B cell (primary cell): ENCODE results near the gene RUBCNL. TPM values are rescaled to one million over a fixed set of nuclear protein-coding genes. Genes with fewer than 3 reads are reported as not detected.
A peak's percentile ranks its signal among the peaks of the same experiment; 100 is the strongest.

Source experiments
- ATAC-seq: fragments of 200-7000 bp; cut with Tn5 transposase; one replicate; pipeline ENCODE4 v1.10.0; 2021; ENCODE audit warnings: low read depth, mild to moderate bottlenecking, moderate number of reproducible peaks, moderate library complexity
- CTCF ChIA-PET: fragments of 350-600 bp; sonication (Branson Sonifier 250); formaldehyde crosslinking; loops from one replicate; lab custom pipeline; 2021; ENCODE audit warnings: antibody characterized with exemption, inconsistent platforms; lab: Charles Lee
- POLR2A ChIA-PET: fragments of 350-600 bp; sonication (Branson Sonifier 250); formaldehyde crosslinking; loops from one replicate; lab custom pipeline; 2021; ENCODE audit warnings: antibody characterized with exemption; lab: Charles Lee
- DNase-seq: peaks from one replicate; pipeline ENCODE4 v3.0.0; 2013
- H2AFZ ChIP-seq: 2 replicates; pipeline ENCODE4 v1.6.1; 2012; ENCODE audit warnings: mild to moderate bottlenecking, low read depth, low read length; ENCODE audit not compliant: insufficient read depth, poor library complexity, severe bottlenecking
- H3K27ac ChIP-seq, 2 donors: 1 replicate in 1 of 2; 2 replicates in 1 of 2; pipeline ENCODE4 v1.5.1; 2012 to 2013; ENCODE audit warnings: low read length in 2 of 2, mild to moderate bottlenecking in 2 of 2, moderate library complexity in 1 of 2
- H3K27me3 ChIP-seq, 4 experiments: fragments of 200-600 bp in 1 of 4; sonication (generic) in 1 of 4; replicated peaks in 1 of 4; 1 replicate in 2 of 4; 2 replicates in 2 of 4; pipeline versions ENCODE4 v1.6.1 to v1.7.0; 2013 to 2016; ENCODE audit warnings: low read length in 3 of 4, mild to moderate bottlenecking in 2 of 4, mixed read lengths in 1 of 4, moderate library complexity in 1 of 4; ENCODE audit not compliant: insufficient read depth in 4 of 4, control insufficient read depth in 3 of 4; ENCODE audit errors: control extremely low read depth in 1 of 4
- H3K36me3 ChIP-seq, 2 experiments: replicated peaks in 1 of 2; 1 replicate in 1 of 2; 2 replicates in 1 of 2; pipeline versions ENCODE4 v1.6.1 to v1.7.1; 2013; ENCODE audit warnings: low read length in 1 of 2; ENCODE audit not compliant: insufficient read depth in 2 of 2, control insufficient read depth in 1 of 2; ENCODE audit errors: control extremely low read depth in 1 of 2, extremely low read depth in 1 of 2
- H3K4me1 ChIP-seq, 2 donors: fragments of 200-600 bp in 1 of 2; sonication (generic) in 1 of 2; 1 replicate in 1 of 2; 2 replicates in 1 of 2; pipeline versions ENCODE4 v1.5.1 to v1.6.1; 2013 to 2017; ENCODE audit warnings: low read length in 2 of 2; ENCODE audit not compliant: control insufficient read depth in 2 of 2, insufficient read depth in 2 of 2
- H3K4me2 ChIP-seq: replicated peaks from 2 replicates; pipeline ENCODE3; 2012; ENCODE audit warnings: mild to moderate bottlenecking, low read depth, low read length; ENCODE audit not compliant: poor library complexity, severe bottlenecking
- H3K4me3 ChIP-seq, 5 experiments: fragments of 200-600 bp in 1 of 5; sonication (generic) in 1 of 5; 1 replicate in 3 of 5; 2 replicates in 2 of 5; pipeline versions ENCODE4 v1.5.1 to v1.7.0; 2011 to 2016; ENCODE audit warnings: low read length in 4 of 5, mild to moderate bottlenecking in 4 of 5, low read depth in 2 of 5, control low read depth in 1 of 5, moderate library complexity in 1 of 5; ENCODE audit not compliant: insufficient read depth in 1 of 5; ENCODE audit errors: control extremely low read depth in 1 of 5, extremely low read depth in 1 of 5
- H3K79me2 ChIP-seq: fragments of 200-600 bp; sonication (generic); one replicate; pipeline ENCODE4 v1.6.0; 2016; ENCODE audit warnings: low read length; ENCODE audit not compliant: control insufficient read depth, insufficient read depth
- H3K9ac ChIP-seq: fragments of 200-600 bp; sonication (generic); 2 replicates; pipeline ENCODE4 v1.6.1; 2017; ENCODE audit warnings: mild to moderate bottlenecking, low read length, moderate library complexity
- H3K9me3 ChIP-seq, 3 donors: one replicate each; pipeline versions ENCODE4 v1.6.1 to v1.7.1; 2013; ENCODE audit warnings: low read length in 2 of 3; ENCODE audit not compliant: control insufficient read depth in 2 of 3, insufficient read depth in 1 of 3; ENCODE audit errors: control extremely low read depth in 1 of 3
- H4K20me1 ChIP-seq: 2 replicates; pipeline ENCODE4 v1.6.0; 2012; ENCODE audit warnings: mild to moderate bottlenecking, low read length; ENCODE audit not compliant: insufficient read depth, control insufficient read depth, poor library complexity, severe bottlenecking
- H3K27ac Mint-ChIP-seq: one replicate; pipeline ENCODE4 v1.8.0; 2021; ENCODE audit warnings: mixed read lengths
- H3K27me3 Mint-ChIP-seq: one replicate; pipeline ENCODE4 v1.8.0; 2021; ENCODE audit warnings: mixed read lengths
- H3K4me1 Mint-ChIP-seq: one replicate; pipeline ENCODE4 v1.8.0; 2021; ENCODE audit warnings: mixed read lengths
- H3K4me3 Mint-ChIP-seq: one replicate; pipeline ENCODE4 v1.8.0; 2021; ENCODE audit warnings: mixed read lengths
- H3K9me3 Mint-ChIP-seq: one replicate; pipeline ENCODE4 v1.8.0; 2022; ENCODE audit warnings: mixed read lengths; ENCODE audit not compliant: insufficient read depth
- EZH2 ChIP-seq: IDR thresholded peaks from 2 replicates; pipeline ENCODE4 v1.6.1; 2012; ENCODE audit warnings: borderline replicate concordance, low read depth, mild to moderate bottlenecking, moderate library complexity, low read length; ENCODE audit not compliant: insufficient read depth, poor library complexity, severe bottlenecking
- WGBS: methylation state at CpG from one replicate; pipeline ENCODE4 v1.1.5; 2013; ENCODE audit warnings: missing lambda C conversion rate; ENCODE audit not compliant: insufficient coverage; 5-methylcytosine and 5-hydroxymethylcytosine counted together
- intact Hi-C: fragments of 100-400 bp; cut with micrococcal nuclease; formaldehyde crosslinking; loops from one replicate; pipeline ENCODE4 v1.10.0; 2022
- polyA plus RNA-seq: library from polyadenylated mRNA; depleted of rRNA; stranded (reverse); fragments of >200 nt; gene quantifications from 2 replicates; pipeline ENCODE4 v1.2.3, GENCODE V29; 2012
- total RNA-seq, 2 donors: library from RNA; stranded (reverse); fragments of 120-200 nt in 1 of 2; gene quantifications; 1 replicate in 1 of 2; 2 replicates in 1 of 2; pipeline versions ENCODE4 v1.2.3 to v1.2.4, GENCODE V29; 2013 to 2022
- TF ChIP-seq, protein P1 (sequence below): fragments of 200-600 bp; IDR thresholded peaks from one replicate; pipeline ENCODE4 v1.8.0; 2022; ENCODE audit warnings: antibody characterized with exemption, mild to moderate bottlenecking

RUBCNL gene
- total and polyA plus RNA-seq, 2 donors (not counting 1 experiment from before 2014, with no cell fraction given) = 185 to 370 TPM

DNA sequence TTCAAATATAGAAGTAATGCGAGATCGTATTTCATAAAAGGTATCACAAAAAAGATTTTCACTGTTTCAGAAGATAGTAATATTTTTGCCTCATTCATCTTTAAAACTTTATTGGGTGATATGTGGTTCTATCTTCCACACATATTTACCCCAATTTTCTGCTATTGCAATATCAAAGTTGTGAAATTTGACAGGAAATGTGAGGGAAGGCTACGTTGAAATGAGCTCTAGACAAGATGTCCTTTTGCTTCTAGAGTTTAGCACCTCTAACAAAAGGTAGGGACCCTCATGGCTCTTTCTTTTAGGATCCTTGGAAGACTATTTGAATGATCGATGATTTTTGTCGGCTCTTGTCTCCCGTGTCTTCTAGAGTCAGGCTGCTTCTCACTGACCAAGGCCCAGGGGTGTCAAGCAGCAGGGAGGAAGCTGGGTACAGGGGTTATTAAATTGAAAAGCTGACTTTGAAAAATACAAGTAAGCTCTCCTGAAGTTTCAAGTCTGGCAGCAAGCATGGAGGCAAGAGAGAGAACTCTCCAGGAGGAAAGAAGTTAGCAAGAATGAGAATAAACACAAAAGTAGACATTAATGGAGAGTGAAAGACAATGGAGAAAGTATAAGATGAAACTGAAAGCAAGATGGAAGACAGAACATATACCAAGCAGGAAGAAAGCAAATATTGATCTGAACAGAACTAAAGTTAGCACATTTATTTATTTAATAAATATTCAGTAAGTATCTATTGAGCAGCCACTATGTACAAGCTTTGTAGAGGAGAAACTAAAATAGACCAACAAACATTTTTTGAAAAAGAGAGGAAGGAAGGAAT lies 73.4 kb downstream of the RUBCNL start:
- DNase-seq (no peak), ATAC-seq (no peak)
- peaks cover 10% of the 10 kb centered on the region for H3K27me3 Mint-ChIP-seq
- intact Hi-C loops = no loop called here
- H3K9ac ChIP-seq = no peak overlapping the region
- H3K4me3 ChIP-seq = no peak overlapping the region
- H3K9me3 ChIP-seq = peaks cover 0 to 2% (median 1%) of the 10 kb centered on the region in 3 donors
- H2AFZ ChIP-seq = peak overlapping the region; percentile 59
- no peaks in the 10 kb centered on the region for H4K20me1 ChIP-seq
- no peak overlapping the region for H3K4me3 Mint-ChIP-seq
- no peaks in the 10 kb centered on the region for H3K36me3 ChIP-seq
- ChIA-PET CTCF (interaction anchor here (1.3 kb wide), 1 partner anchor 10 kb away, joined by 4 read pairs; no protein-coding TSS in a partner anchor), POLR2A (no interaction called here)
- H3K4me1 ChIP-seq = no peaks in the 10 kb centered on the region
- peaks cover 5% of the 10 kb centered on the region for H3K9me3 Mint-ChIP-seq
- WGBS = 100% methylated on average over 3 of the region's 6 CpGs
- no peaks in the 10 kb centered on the region for H3K27me3 ChIP-seq
- peak overlapping the region; percentile 8 for H3K4me2 ChIP-seq
- H3K79me2 ChIP-seq = no peaks in the 10 kb centered on the region
- no peak for TF ChIP-seq EZH2
- TF ChIP-seq, protein P1, sequence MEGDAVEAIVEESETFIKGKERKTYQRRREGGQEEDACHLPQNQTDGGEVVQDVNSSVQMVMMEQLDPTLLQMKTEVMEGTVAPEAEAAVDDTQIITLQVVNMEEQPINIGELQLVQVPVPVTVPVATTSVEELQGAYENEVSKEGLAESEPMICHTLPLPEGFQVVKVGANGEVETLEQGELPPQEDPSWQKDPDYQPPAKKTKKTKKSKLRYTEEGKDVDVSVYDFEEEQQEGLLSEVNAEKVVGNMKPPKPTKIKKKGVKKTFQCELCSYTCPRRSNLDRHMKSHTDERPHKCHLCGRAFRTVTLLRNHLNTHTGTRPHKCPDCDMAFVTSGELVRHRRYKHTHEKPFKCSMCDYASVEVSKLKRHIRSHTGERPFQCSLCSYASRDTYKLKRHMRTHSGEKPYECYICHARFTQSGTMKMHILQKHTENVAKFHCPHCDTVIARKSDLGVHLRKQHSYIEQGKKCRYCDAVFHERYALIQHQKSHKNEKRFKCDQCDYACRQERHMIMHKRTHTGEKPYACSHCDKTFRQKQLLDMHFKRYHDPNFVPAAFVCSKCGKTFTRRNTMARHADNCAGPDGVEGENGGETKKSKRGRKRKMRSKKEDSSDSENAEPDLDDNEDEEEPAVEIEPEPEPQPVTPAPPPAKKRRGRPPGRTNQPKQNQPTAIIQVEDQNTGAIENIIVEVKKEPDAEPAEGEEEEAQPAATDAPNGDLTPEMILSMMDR = no peak
- no peak overlapping the region for H3K27ac ChIP-seq
- peaks cover 6% of the 10 kb centered on the region for H3K4me1 Mint-ChIP-seq
- H3K27ac Mint-ChIP-seq = no peak overlapping the region

DNA sequence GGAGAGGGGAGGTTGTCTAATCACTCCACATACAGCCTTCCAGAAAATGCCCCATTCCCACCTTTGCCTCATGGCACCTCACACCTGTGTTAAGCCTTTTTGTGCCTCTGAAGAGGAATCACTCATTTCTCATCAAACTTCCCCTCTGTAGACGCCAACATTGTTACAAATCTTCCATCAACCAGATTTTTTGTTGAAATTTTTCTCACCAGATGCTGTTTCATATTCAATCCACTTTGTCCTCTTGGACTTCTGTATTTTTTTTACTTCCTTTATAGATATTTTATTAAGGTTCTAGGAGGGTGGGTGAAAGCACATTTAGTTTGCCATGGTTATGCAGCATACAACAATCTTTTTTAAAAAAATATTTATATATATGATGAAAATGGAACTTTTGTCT lies 74.0 kb downstream of the RUBCNL start:
- POLR2A ChIA-PET = no interaction called here
- Histone ChIP-seq H3K79me2 (no peaks in the 10 kb centered on the region), H2AFZ (no peak overlapping the region), H3K36me3 (no peaks in the 10 kb centered on the region), H4K20me1 (no peaks in the 10 kb centered on the region), H3K9me3 (peaks cover 0 to 2% (median 1%) of the 10 kb centered on the region in 3 donors), H3K4me2 (no peak overlapping the region), H3K4me3 (no peak overlapping the region), H3K27ac (no peak overlapping the region), H3K4me1 (no peaks in the 10 kb centered on the region), H3K9ac (no peak overlapping the region), H3K27me3 (no peaks in the 10 kb centered on the region)
- Mint-ChIP-seq H3K27me3 (peaks cover 12% of the 10 kb centered on the region), H3K27ac (no peak overlapping the region), H3K4me3 (no peak overlapping the region), H3K9me3 (peaks cover 5% of the 10 kb centered on the region), H3K4me1 (peaks cover 3% of the 10 kb centered on the region)
- TF ChIP-seq EZH2 = no peak
- TF ChIP-seq, protein P1 = no peak
- WGBS = no CpG with 5 or more reads among the region's 1 CpG
- intact Hi-C loops = no loop called here
- no peak for ATAC-seq
- CTCF ChIA-PET = interaction anchor here (1.3 to 2.4 kb wide), 2 partner anchors 8 to 11 kb away, joined by 4 to 12 read pairs; no protein-coding TSS in a partner anchor
- no peak for DNase-seq
